Astrocyte of the spinal cord (primary cell): Measurements from ENCODE around the gene ZNF174.

Experiments
- DNase-seq: peaks from one replicate; pipeline ENCODE4 v3.0.0; 2011; ENCODE audit warnings: low read depth, low spot score
- H3K4me3 ChIP-seq: 2 replicates; pipeline ENCODE4 v1.5.1; 2011; ENCODE audit warnings: low read depth, mild to moderate bottlenecking, low read length, moderate library complexity
- CTCF ChIP-seq: IDR thresholded peaks from 2 replicates; pipeline ENCODE4 v1.5.1; 2012; ENCODE audit warnings: low read depth, mild to moderate bottlenecking, low read length, inconsistent platforms
- in situ Hi-C: cut with HindIII; loops from 2 replicates; pipeline ENCODE4 v1.10.0; 2017; ENCODE audit warnings: low sequenced_read_pairs

Gene ZNF174

GRCh38 chr16:3434373-3434772 is 33.4 kb downstream of the ZNF174 start:
- in situ Hi-C loops = no loop called here
- no peak overlapping the region for H3K4me3 ChIP-seq
- no peak for DNase-seq
- no peak for TF ChIP-seq CTCF

- in situ Hi-C loops = no loop called here
- no peak for TF ChIP-seq CTCF
- no peak overlapping the region for H3K4me3 ChIP-seq
- DNase-seq = no peak
These were observed 38.6 kb downstream of the ZNF174 start for GRCh38 chr16:3439637-3440036.

GRCh38 chr16:3443108-3444031 is 42.4 kb downstream of the ZNF174 start, which contains the start of the genes NAA60 and ZNF597:
Gene NAA60 (plus strand): TSS chr16:3443680. CDS start chr16:3476228, 32,548 bp downstream.
Gene ZNF597 (minus strand): TSS chr16:3443504. CDS start chr16:3443153, 351 bp downstream.
- TF ChIP-seq CTCF = no peak
- H3K4me3 ChIP-seq = peak within 1 kb of the TSS; percentile 72
- in situ Hi-C loops = no loop called here
- peak; percentile 93 for DNase-seq

GRCh38 chr16:3444032-3444388 is 43.0 kb downstream of the ZNF174 start:
- in situ Hi-C loops = no loop called here
- DNase-seq = peak; percentile 62
- TF ChIP-seq CTCF = no peak
- peak overlapping the region; percentile 72 for H3K4me3 ChIP-seq

GRCh38 chr16:3454093-3454492 is 53.1 kb downstream of the ZNF174 start:
- in situ Hi-C loops = no loop called here
- H3K4me3 ChIP-seq = no peak overlapping the region
- DNase-seq = no peak
- no peak for TF ChIP-seq CTCF

GRCh38 chr16:3454631-3455147 is 53.7 kb downstream of the ZNF174 start:
- no peak for DNase-seq
- TF ChIP-seq CTCF = no peak
- in situ Hi-C loops = no loop called here
- H3K4me3 ChIP-seq = no peak overlapping the region
